WTC11 (cell line): ENCODE results near the gene RIPOR2. TPM values are rescaled to one million over a fixed set of nuclear protein-coding genes. Genes with fewer than 3 reads are reported as not detected.

Experiments used
- ATAC-seq: fragments of 200-7000 bp; cut with Tn5 transposase; 2 replicates; pipeline ENCODE4 v1.10.0; 2021; ENCODE audit warnings: mild to moderate bottlenecking, moderate library complexity
- CTCF ChIA-PET: fragments of 300-600 bp; sonication (Branson Sonifier 250); formaldehyde crosslinking; loops from one replicate; lab custom pipeline; 2021; ENCODE audit warnings: antibody characterized with exemption; lab: Charles Lee
- POLR2A ChIA-PET: fragments of 350-600 bp; sonication (Branson Sonifier 250); formaldehyde crosslinking; loops from one replicate; lab custom pipeline; 2021; ENCODE audit warnings: antibody characterized with exemption; lab: Charles Lee
- DNase-seq: peaks from one replicate; pipeline ENCODE4 v3.0.0; 2021; ENCODE audit warnings: low spot score
- H3K27ac Mint-ChIP-seq: 2 replicates; pipeline ENCODE4 v1.8.0; 2021; ENCODE audit warnings: mixed read lengths
- H3K27me3 Mint-ChIP-seq: 2 replicates; pipeline ENCODE4 v1.8.0; 2021; ENCODE audit warnings: low read depth, mild to moderate bottlenecking, moderate library complexity, mixed read lengths
- H3K36me3 Mint-ChIP-seq: 2 replicates; pipeline ENCODE4 v1.8.0; 2021; ENCODE audit warnings: mixed read lengths
- H3K4me1 Mint-ChIP-seq: 2 replicates; pipeline ENCODE4 v1.8.0; 2022; ENCODE audit warnings: mixed read lengths
- H3K4me3 Mint-ChIP-seq: 2 replicates; pipeline ENCODE4 v1.8.0; 2021; ENCODE audit warnings: mild to moderate bottlenecking, moderate library complexity, mixed read lengths
- H3K9me3 Mint-ChIP-seq: 2 replicates; pipeline ENCODE4 v1.8.0; 2021; ENCODE audit warnings: mixed read lengths
- CREB1 ChIP-seq: sonication (generic); formaldehyde crosslinking; IDR thresholded peaks from 2 replicates; pipeline ENCODE4 v1.8.0; 2023; ENCODE audit warnings: mild to moderate bottlenecking, missing genetic modification reagents
- CREM ChIP-seq: sonication (generic); formaldehyde crosslinking; IDR thresholded peaks from 2 replicates; pipeline ENCODE4 v1.8.1; 2022; ENCODE audit warnings: mild to moderate bottlenecking, missing genetic modification reagents, moderate library complexity
- EMX1 ChIP-seq: fragments of 250-450 bp; sonication (Bioruptor Pico); IDR thresholded peaks from 2 replicates; pipeline ENCODE4 v1.8.0; 2021; ENCODE audit warnings: mild to moderate bottlenecking
- ESRRA ChIP-seq: sonication (generic); formaldehyde crosslinking; IDR thresholded peaks from 2 replicates; pipeline ENCODE4 v1.8.1; 2022; ENCODE audit warnings: mild to moderate bottlenecking, missing genetic modification reagents, borderline replicate concordance
- JAZF1 ChIP-seq: fragments of 250-450 bp; sonication (Bioruptor Pico); IDR thresholded peaks from 2 replicates; pipeline ENCODE4 v1.9.0; 2021; ENCODE audit warnings: moderate library complexity, mild to moderate bottlenecking, inconsistent platforms
- MYBL2 ChIP-seq: sonication (generic); formaldehyde crosslinking; IDR thresholded peaks from 2 replicates; pipeline ENCODE4 v1.8.1; 2023; ENCODE audit warnings: mild to moderate bottlenecking, moderate library complexity, missing genetic modification reagents
- NFE2L1 ChIP-seq: sonication (generic); formaldehyde crosslinking; IDR thresholded peaks from 2 replicates; pipeline ENCODE4 v1.8.1; 2023; ENCODE audit warnings: missing genetic modification reagents
- NR2C2 ChIP-seq: sonication (generic); formaldehyde crosslinking; IDR thresholded peaks from 2 replicates; pipeline ENCODE4 v1.8.0; 2022; ENCODE audit warnings: mild to moderate bottlenecking, missing genetic modification reagents
- TP53 ChIP-seq: sonication (generic); formaldehyde crosslinking; IDR thresholded peaks from 2 replicates; pipeline ENCODE4 v1.8.1; 2023; ENCODE audit warnings: mild to moderate bottlenecking, missing genetic modification reagents
- total RNA-seq: library from RNA; stranded (reverse); gene quantifications from 3 replicates; pipeline ENCODE4 v1.2.3, GENCODE V29; 2021
- TF ChIP-seq, protein P1 (sequence below): fragments of 200-600 bp; IDR thresholded peaks from 2 replicates; pipeline ENCODE4 v1.8.0; 2022; ENCODE audit warnings: antibody characterized with exemption
- TF ChIP-seq, protein P2 (sequence below): sonication (generic); formaldehyde crosslinking; IDR thresholded peaks from 2 replicates; pipeline ENCODE4 v1.8.1; 2022; ENCODE audit warnings: mild to moderate bottlenecking, missing genetic modification reagents, moderate library complexity, borderline replicate concordance
- TF ChIP-seq, protein P3 (sequence below): fragments of 250-450 bp; sonication (Bioruptor Pico); conservative IDR thresholded peaks from 2 replicates; pipeline ENCODE4 v1.9.0; 2021; ENCODE audit warnings: mild to moderate bottlenecking
- TF ChIP-seq, protein P4 (sequence below): fragments of 250-450 bp; sonication (Bioruptor Pico); IDR thresholded peaks from 2 replicates; pipeline ENCODE4 v2.1.2; 2022; ENCODE audit warnings: mild to moderate bottlenecking, moderate library complexity
- TF ChIP-seq, protein P5 (sequence below): sonication (generic); formaldehyde crosslinking; IDR thresholded peaks from 2 replicates; pipeline ENCODE4 v1.8.1; 2022; ENCODE audit warnings: low read depth, missing genetic modification reagents, borderline replicate concordance
- TF ChIP-seq, protein P6 (sequence below): sonication (generic); formaldehyde crosslinking; IDR thresholded peaks from 2 replicates; pipeline ENCODE4 v1.8.0; 2022; ENCODE audit warnings: mild to moderate bottlenecking, missing genetic modification reagents
- TF ChIP-seq, protein P7 (sequence below): fragments of 250-450 bp; sonication (Bioruptor Pico); IDR thresholded peaks from 2 replicates; pipeline ENCODE4 v1.9.0; 2021; ENCODE audit warnings: mild to moderate bottlenecking

The RIPOR2 gene
- total RNA-seq, 1 experiment from 2014 or later, result 13.5 TPM

DNA sequence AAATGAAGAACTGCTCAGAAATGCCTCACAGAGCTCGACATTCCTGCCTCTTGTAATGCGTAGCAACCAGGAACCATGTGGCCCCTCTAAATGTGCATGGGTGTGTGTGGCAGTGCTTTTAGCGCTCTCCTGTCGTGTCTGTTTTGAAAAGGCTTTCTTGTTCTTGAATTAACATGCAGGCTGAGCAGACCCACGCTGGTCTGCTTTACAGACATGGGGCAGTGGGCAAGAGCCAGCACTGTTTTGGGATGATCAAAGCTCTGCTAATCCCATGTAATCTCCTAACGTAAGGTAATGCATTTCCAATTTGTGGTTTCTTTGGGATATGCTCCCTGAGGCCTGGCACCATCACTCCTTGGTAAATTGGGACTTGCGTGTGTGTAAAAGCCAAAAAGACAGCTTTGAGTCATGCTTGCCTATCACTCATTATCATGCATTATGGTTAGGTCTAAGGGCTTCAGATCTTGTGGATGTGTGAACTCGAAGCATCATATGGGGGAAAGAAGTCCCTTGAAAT lies 11.8 kb downstream of the RIPOR2 start:
- ChIA-PET CTCF (interaction anchor here (0.6 to 1.5 kb wide), 3 partner anchors 10 to 94 kb away, joined by 3 to 12 read pairs (median 3); no protein-coding TSS in a partner anchor), POLR2A (no interaction called here)
- TF ChIP-seq, protein P1, sequence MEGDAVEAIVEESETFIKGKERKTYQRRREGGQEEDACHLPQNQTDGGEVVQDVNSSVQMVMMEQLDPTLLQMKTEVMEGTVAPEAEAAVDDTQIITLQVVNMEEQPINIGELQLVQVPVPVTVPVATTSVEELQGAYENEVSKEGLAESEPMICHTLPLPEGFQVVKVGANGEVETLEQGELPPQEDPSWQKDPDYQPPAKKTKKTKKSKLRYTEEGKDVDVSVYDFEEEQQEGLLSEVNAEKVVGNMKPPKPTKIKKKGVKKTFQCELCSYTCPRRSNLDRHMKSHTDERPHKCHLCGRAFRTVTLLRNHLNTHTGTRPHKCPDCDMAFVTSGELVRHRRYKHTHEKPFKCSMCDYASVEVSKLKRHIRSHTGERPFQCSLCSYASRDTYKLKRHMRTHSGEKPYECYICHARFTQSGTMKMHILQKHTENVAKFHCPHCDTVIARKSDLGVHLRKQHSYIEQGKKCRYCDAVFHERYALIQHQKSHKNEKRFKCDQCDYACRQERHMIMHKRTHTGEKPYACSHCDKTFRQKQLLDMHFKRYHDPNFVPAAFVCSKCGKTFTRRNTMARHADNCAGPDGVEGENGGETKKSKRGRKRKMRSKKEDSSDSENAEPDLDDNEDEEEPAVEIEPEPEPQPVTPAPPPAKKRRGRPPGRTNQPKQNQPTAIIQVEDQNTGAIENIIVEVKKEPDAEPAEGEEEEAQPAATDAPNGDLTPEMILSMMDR, result no peak
- TF ChIP-seq CREM (CRISPR knock-in tag) (no peak), EMX1 (CRISPR knock-in tag) (no peak), NR2C2 (no peak), NFE2L1 (CRISPR knock-in tag) (no peak), JAZF1 (CRISPR knock-in tag) (no peak), TP53 (CRISPR knock-in tag) (no peak), MYBL2 (CRISPR knock-in tag) (no peak), ESRRA (CRISPR knock-in tag) (no peak), CREB1 (CRISPR knock-in tag) (no peak)
- TF ChIP-seq, protein P2, sequence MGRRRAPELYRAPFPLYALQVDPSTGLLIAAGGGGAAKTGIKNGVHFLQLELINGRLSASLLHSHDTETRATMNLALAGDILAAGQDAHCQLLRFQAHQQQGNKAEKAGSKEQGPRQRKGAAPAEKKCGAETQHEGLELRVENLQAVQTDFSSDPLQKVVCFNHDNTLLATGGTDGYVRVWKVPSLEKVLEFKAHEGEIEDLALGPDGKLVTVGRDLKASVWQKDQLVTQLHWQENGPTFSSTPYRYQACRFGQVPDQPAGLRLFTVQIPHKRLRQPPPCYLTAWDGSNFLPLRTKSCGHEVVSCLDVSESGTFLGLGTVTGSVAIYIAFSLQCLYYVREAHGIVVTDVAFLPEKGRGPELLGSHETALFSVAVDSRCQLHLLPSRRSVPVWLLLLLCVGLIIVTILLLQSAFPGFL, result no peak
- TF ChIP-seq, protein P3, sequence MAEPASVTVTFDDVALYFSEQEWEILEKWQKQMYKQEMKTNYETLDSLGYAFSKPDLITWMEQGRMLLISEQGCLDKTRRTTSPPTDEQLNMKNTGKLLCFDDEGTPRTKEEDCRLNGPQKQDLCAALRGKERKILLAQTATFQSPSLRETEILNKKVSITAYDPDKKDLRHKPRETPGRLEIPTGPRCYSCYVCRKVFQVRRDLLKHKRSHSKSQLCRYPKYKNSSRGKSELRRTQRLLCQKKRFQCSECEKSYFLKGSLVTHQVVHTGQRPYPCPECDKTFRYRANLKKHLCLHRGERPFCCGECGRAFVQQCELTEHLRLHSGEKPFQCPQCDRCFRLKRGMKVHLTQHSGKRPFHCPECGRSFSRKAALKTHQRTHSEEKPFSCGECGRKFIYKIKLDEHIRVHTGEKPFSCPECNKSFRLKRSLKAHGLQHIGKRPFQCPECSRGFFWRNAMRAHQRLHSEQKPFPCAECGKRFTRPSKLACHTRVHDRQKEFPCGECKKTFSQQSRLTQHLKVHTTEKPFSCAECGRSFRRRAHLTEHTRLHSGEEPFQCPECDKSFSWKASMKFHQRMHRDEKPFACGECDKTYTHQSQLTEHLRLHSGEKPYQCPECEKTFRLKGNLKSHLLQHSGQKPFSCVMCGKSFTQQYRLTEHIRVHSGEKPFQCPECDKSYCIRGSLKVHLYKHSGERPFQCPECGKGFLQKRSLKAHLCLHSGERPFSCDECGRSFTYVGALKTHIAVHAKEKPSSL (CRISPR knock-in tag), result no peak
- TF ChIP-seq, protein P4, sequence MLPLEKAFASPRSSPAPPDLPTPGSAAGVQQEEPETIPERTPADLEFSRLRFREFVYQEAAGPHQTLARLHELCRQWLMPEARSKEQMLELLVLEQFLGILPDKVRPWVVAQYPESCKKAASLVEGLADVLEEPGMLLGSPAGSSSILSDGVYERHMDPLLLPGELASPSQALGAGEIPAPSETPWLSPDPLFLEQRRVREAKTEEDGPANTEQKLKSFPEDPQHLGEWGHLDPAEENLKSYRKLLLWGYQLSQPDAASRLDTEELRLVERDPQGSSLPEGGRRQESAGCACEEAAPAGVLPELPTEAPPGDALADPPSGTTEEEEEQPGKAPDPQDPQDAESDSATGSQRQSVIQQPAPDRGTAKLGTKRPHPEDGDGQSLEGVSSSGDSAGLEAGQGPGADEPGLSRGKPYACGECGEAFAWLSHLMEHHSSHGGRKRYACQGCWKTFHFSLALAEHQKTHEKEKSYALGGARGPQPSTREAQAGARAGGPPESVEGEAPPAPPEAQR (CRISPR knock-in tag), result no peak
- TF ChIP-seq, protein P5, sequence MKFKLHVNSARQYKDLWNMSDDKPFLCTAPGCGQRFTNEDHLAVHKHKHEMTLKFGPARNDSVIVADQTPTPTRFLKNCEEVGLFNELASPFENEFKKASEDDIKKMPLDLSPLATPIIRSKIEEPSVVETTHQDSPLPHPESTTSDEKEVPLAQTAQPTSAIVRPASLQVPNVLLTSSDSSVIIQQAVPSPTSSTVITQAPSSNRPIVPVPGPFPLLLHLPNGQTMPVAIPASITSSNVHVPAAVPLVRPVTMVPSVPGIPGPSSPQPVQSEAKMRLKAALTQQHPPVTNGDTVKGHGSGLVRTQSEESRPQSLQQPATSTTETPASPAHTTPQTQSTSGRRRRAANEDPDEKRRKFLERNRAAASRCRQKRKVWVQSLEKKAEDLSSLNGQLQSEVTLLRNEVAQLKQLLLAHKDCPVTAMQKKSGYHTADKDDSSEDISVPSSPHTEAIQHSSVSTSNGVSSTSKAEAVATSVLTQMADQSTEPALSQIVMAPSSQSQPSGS (CRISPR knock-in tag), result no peak
- TF ChIP-seq, protein P6, sequence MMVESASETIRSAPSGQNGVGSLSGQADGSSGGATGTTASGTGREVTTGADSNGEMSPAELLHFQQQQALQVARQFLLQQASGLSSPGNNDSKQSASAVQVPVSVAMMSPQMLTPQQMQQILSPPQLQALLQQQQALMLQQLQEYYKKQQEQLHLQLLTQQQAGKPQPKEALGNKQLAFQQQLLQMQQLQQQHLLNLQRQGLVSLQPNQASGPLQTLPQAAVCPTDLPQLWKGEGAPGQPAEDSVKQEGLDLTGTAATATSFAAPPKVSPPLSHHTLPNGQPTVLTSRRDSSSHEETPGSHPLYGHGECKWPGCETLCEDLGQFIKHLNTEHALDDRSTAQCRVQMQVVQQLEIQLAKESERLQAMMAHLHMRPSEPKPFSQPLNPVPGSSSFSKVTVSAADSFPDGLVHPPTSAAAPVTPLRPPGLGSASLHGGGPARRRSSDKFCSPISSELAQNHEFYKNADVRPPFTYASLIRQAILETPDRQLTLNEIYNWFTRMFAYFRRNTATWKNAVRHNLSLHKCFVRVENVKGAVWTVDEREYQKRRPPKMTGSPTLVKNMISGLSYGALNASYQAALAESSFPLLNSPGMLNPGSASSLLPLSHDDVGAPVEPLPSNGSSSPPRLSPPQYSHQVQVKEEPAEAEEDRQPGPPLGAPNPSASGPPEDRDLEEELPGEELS (CRISPR knock-in tag), result no peak
- TF ChIP-seq, protein P7, sequence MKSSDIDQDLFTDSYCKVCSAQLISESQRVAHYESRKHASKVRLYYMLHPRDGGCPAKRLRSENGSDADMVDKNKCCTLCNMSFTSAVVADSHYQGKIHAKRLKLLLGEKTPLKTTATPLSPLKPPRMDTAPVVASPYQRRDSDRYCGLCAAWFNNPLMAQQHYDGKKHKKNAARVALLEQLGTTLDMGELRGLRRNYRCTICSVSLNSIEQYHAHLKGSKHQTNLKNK (CRISPR knock-in tag), result no peak
- H3K4me1 Mint-ChIP-seq, result peaks cover 58% of the 10 kb centered on the region
- H3K27me3 Mint-ChIP-seq, result no peaks in the 10 kb centered on the region
- no peak overlapping the region for H3K4me3 Mint-ChIP-seq
- DNase-seq, result peak; percentile 30
- peak; percentile 77 for ATAC-seq
- H3K36me3 Mint-ChIP-seq, result peaks cover 5% of the 10 kb centered on the region
- peak overlapping the region; percentile 81 for H3K27ac Mint-ChIP-seq
- H3K9me3 Mint-ChIP-seq, result peaks cover 12% of the 10 kb centered on the region
